Stomach (tissue), 9 donors: Measurements from ENCODE around the gene TBX3. TPM values are rescaled to one million over a fixed set of nuclear protein-coding genes. Genes with fewer than 3 reads are reported as not detected.

ENCODE experiments used
- DNase-seq, 2 donors: peaks; one replicate each; pipeline versions ENCODE4 v3.0.0 to v3.0.0-alpha.2; 2013 to 2019
- H3K27ac ChIP-seq, 5 donors: fragments of 200-600 bp in 4 of 5; sonication (generic) in 4 of 5; one replicate each; pipeline ENCODE4 v1.5.1; 2013 to 2019; ENCODE audit warnings: mild to moderate bottlenecking in 1 of 5, moderate library complexity in 1 of 5
- H3K27me3 ChIP-seq, 3 donors: fragments of 200-600 bp; sonication (generic); one replicate each; pipeline ENCODE4 v1.5.1; 2017 to 2019; ENCODE audit warnings: mixed run types in 1 of 3
- H3K36me3 ChIP-seq, 4 donors: fragments of 200-600 bp; sonication (generic); 1 replicate in 3 of 4; 2 replicates in 1 of 4; pipeline ENCODE4 v1.5.1; 2016 to 2019
- H3K4me1 ChIP-seq, 4 donors: fragments of 200-600 bp; sonication (generic); one replicate each; pipeline ENCODE4 v1.5.1; 2016 to 2019
- H3K4me3 ChIP-seq, 4 donors: fragments of 200-600 bp; sonication (generic) in 3 of 4; one replicate each; pipeline ENCODE4 v1.5.1; 2016 to 2019; ENCODE audit warnings: mild to moderate bottlenecking in 1 of 4
- H3K9me3 ChIP-seq, 4 donors: fragments of 200-600 bp; sonication (generic); one replicate each; pipeline ENCODE4 v1.5.1; 2016 to 2019
- CTCF ChIP-seq, 7 experiments: fragments of 450-650 bp in 4 of 7; fragments of 200-600 bp in 3 of 7; sonication (generic) in 3 of 7; IDR thresholded peaks; one replicate each; pipeline ENCODE4 v1.5.1; 2016 to 2019; ENCODE audit warnings: antibody characterized with exemption in 7 of 7, control low read depth in 2 of 7, mild to moderate bottlenecking in 1 of 7
- EP300 ChIP-seq: sonication (generic); formaldehyde crosslinking; IDR thresholded peaks from one replicate; pipeline ENCODE4 v1.6.1; 2017; ENCODE audit warnings: antibody characterized with exemption
- POLR2A ChIP-seq, 4 donors: fragments of 450-650 bp; IDR thresholded peaks; one replicate each; pipeline ENCODE4 v1.6.1; 2016; ENCODE audit warnings: antibody characterized with exemption in 4 of 4, control low read depth in 2 of 4, mild to moderate bottlenecking in 1 of 4, moderate library complexity in 1 of 4
- POLR2AphosphoS5 ChIP-seq, 3 donors: sonication (generic); formaldehyde crosslinking; IDR thresholded peaks; one replicate each; pipeline ENCODE4 v1.6.1; 2016; ENCODE audit warnings: antibody characterized with exemption in 3 of 3
- WGBS, 5 donors: extraction: QIAGEN DNeasy Blood & Tissue Kit in 3 of 5; methylation state at CpG; one replicate each; pipeline versions ENCODE4 v1.1.5 to v1.1.7; 2013 to 2018; 5-methylcytosine and 5-hydroxymethylcytosine counted together
- intact Hi-C: fragments of 100-400 bp; cut with DNase I; formaldehyde crosslinking; loops from one replicate; pipeline ENCODE4 v1.15.1; 2023; ENCODE audit warnings: low total_unique reads
- polyA plus RNA-seq, 3 donors: library from polyadenylated mRNA; stranded (reverse); fragments of 200-250 nt; gene quantifications; one replicate each; pipeline ENCODE4 v1.2.3, GENCODE V29; 2013
- total RNA-seq, 5 donors: library from RNA; depleted of rRNA; stranded (reverse); fragments of >200 nt; gene quantifications; one replicate each; pipeline versions ENCODE4 v1.1.0 to v1.2.3, GENCODE V29; 2014 to 2016
- donor health status: healthy with polysubstance abuse.
- donor health status: Bipolar disorder and iron deficiency.
- donor health status: healthy.

Gene TBX3
- total and polyA plus RNA-seq, 8 donors, result 2.5 to 12.7 (median 5.7) TPM; not detected in 1

GRCh38 chr12:114659084-114659483 lies 24.9 kb downstream of the TBX3 start:
- H3K27me3 ChIP-seq, result peaks cover 0 to 58% (median 3%) of the 10 kb centered on the region in 3 donors
- no peak overlapping the region for H3K27ac ChIP-seq
- no peak for DNase-seq
- no peaks in the 10 kb centered on the region for H3K9me3 ChIP-seq
- TF ChIP-seq EP300 (no peak), POLR2AphosphoS5 (IDR thresholded peaks at IDR 0.05) (no peak), CTCF (IDR thresholded peaks at IDR 0.05) (no peak), POLR2A (IDR thresholded peaks at IDR 0.05) (no peak)
- H3K36me3 ChIP-seq, result no peaks in the 10 kb centered on the region
- H3K4me1 ChIP-seq, result peaks cover 0 to 18% (median 4%) of the 10 kb centered on the region in 4 donors
- intact Hi-C loops, result no loop called here
- H3K4me3 ChIP-seq, result no peak overlapping the region

GRCh38 chr12:114658002-114658441 lies 26.0 kb downstream of the TBX3 start:
- no peaks in the 10 kb centered on the region for H3K9me3 ChIP-seq
- H3K36me3 ChIP-seq, result no peaks in the 10 kb centered on the region
- H3K27me3 ChIP-seq, result peaks cover 0 to 48% (median 0%) of the 10 kb centered on the region in 3 donors
- DNase-seq, result no peak
- no peak overlapping the region for H3K27ac ChIP-seq
- intact Hi-C loops, result no loop called here
- H3K4me1 ChIP-seq, result peaks cover 0 to 18% (median 4%) of the 10 kb centered on the region in 4 donors
- H3K4me3 ChIP-seq, result no peak overlapping the region
- WGBS, 5 donors, result 56 to 78% (median 70%) methylated on average over 1 of the region's 1 CpG
- TF ChIP-seq POLR2AphosphoS5 (IDR thresholded peaks at IDR 0.05) (no peak), CTCF (IDR thresholded peaks at IDR 0.05) (no peak), EP300 (no peak), POLR2A (IDR thresholded peaks at IDR 0.05) (no peak)

GRCh38 chr12:114657597-114657920 lies 26.4 kb downstream of the TBX3 start:
- TF ChIP-seq EP300 (no peak), CTCF (IDR thresholded peaks at IDR 0.05) (no peak)
- Histone ChIP-seq H3K27ac (no peak overlapping the region), H3K4me3 (no peak overlapping the region), H3K36me3 (no peaks in the 10 kb centered on the region), H3K9me3 (no peaks in the 10 kb centered on the region), H3K4me1 (peaks cover 0 to 14% (median 4%) of the 10 kb centered on the region in 4 donors), H3K27me3 (peaks cover 0 to 43% (median 0%) of the 10 kb centered on the region in 3 donors)
- DNase-seq, result no peak
- 77 to 85% (median 78%) methylated on average over 6 of the region's 6 CpGs for WGBS, 5 donors
- intact Hi-C loops, result no loop called here

- peaks cover 0 to 41% (median 0%) of the 10 kb centered on the region in 3 donors for H3K27me3 ChIP-seq
- no peaks in the 10 kb centered on the region for H3K36me3 ChIP-seq
- intact Hi-C loops, result no loop called here
- no peak for DNase-seq
- peaks cover 0 to 10% (median 4%) of the 10 kb centered on the region in 4 donors for H3K4me1 ChIP-seq
- H3K4me3 ChIP-seq, result no peak overlapping the region
- H3K27ac ChIP-seq, result no peak overlapping the region
- TF ChIP-seq POLR2AphosphoS5 (IDR thresholded peaks at IDR 0.05), result no peak
- no peak for TF ChIP-seq CTCF (IDR thresholded peaks at IDR 0.05)
- TF ChIP-seq POLR2A (IDR thresholded peaks at IDR 0.05), result no peak
- TF ChIP-seq EP300, result no peak
- no peaks in the 10 kb centered on the region for H3K9me3 ChIP-seq
- 60 to 80% (median 72%) methylated on average over 8 of the region's 8 CpGs for WGBS, 5 donors
Observed at GRCh38 chr12:114656906-114657596, 26.9 kb downstream of the TBX3 start.
